PFSK-1 (cell line): ENCODE measurements around the gene TSPAN18.

Experiments used
- POLR2AphosphoS5 ChIP-seq: IDR thresholded peaks from 2 replicates; pipeline ENCODE4 v1.6.1; 2012; ENCODE audit warnings: low read depth, mild to moderate bottlenecking, control low read depth, low read length, moderate library complexity
- TAF1 ChIP-seq: IDR thresholded peaks from 2 replicates; pipeline ENCODE4 v1.6.1; 2012; ENCODE audit warnings: low read length, control low read depth, borderline replicate concordance; ENCODE audit not compliant: insufficient read depth

DNA sequence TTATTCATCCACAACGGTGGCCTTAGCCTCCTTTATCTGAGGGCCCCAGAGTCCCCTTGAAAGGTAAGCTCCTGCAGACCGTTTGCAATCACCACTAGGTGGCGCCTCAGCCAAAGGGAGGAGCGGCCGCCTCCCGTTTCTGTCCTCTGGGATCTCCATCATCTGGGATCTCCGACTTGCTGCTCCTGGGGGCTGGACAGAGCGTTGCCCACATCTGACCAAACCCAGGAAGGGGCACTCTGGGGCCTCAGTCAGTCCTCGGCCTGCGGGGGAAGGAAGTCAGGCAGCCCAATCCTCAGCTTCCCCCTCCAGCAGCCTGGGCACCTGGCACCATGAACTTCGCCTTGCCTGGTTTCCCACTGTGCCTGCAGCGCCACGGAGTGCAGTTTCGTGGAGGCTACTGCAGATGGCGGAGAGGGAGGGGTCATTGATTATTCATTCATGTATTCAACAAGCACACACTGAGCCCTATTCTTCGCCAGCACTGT is 200.5 kb downstream of the TSPAN18 start:
- TF ChIP-seq POLR2AphosphoS5 (no peak), TAF1 (no peak)
